ENCODE results near the gene ENOX1.

Gene ENOX1

DNA sequence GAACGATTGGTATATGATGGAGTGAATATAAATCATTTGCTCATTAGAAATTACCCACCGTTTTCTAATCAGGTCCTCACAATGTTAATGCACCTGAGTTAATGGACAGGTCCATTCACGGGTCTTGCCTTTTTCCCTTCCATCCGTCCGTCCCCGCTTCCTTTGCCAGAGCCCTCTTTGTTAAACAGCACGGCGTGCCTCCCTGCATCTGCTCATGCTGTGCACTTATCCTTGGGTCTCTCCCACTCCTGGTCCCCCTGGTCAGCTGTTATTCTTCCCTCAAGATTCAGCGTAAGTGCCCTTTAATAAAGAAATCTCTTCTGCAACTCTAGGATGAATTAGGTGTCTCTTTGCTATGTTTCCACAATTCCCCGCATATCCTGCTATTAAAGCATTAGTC is 438.9 kb downstream of the ENOX1 start:
- Histone ChIP-seq H3K9me3 (no peaks in the 10 kb centered on the region), H3K36me3 (no peaks in the 10 kb centered on the region), H3K4me3 (no peak overlapping the region), H3K27ac (no peak overlapping the region), H3K4me1 (no peaks in the 10 kb centered on the region), H3K27me3 (no peaks in the 10 kb centered on the region)
- no peak for DNase-seq
- TF ChIP-seq CTCF (IDR thresholded peaks at IDR 0.05) = no peak
- intact Hi-C loops (cut with DNase I; ENCODE audit: low total_unique reads) = no loop called here

DNA sequence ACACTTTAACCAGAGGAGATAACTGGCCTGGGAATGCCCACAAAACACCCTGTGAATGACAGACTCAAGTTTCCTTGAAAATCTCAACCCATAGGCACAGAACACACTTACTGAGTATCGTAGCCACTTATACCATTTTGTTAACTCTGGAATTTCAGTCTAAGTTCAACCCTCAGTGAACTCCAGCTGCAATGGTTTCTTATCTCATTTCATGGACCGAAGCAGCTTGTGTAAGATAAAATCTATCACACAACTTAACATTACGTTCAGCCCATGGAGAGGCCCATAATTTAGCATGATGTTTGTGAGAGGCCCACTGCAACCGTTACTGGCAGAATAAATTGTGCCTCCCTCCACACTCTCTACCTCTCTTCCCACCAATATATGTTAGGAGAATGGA is 440.3 kb downstream of the ENOX1 start:
- no peaks in the 10 kb centered on the region for H3K4me1 ChIP-seq
- no peaks in the 10 kb centered on the region for H3K27me3 ChIP-seq
- no peaks in the 10 kb centered on the region for H3K9me3 ChIP-seq
- intact Hi-C loops (cut with DNase I; ENCODE audit: low total_unique reads) = no loop called here
- no peak overlapping the region for H3K4me3 ChIP-seq
- TF ChIP-seq CTCF (IDR thresholded peaks at IDR 0.05) = no peak
- no peak overlapping the region for H3K27ac ChIP-seq
- DNase-seq = no peak
- H3K36me3 ChIP-seq = no peaks in the 10 kb centered on the region

GRCh38 chr13:43343645-43344044 is 443.1 kb downstream of the ENOX1 start:
- no peak for TF ChIP-seq CTCF (IDR thresholded peaks at IDR 0.05)
- no peak for DNase-seq
- Histone ChIP-seq H3K4me3 (no peak overlapping the region), H3K4me1 (no peaks in the 10 kb centered on the region), H3K36me3 (no peaks in the 10 kb centered on the region), H3K27ac (no peak overlapping the region), H3K27me3 (no peaks in the 10 kb centered on the region), H3K9me3 (no peaks in the 10 kb centered on the region)
- intact Hi-C loops (cut with DNase I; ENCODE audit: low total_unique reads) = no loop called here

GRCh38 chr13:43339805-43340550 is 446.8 kb downstream of the ENOX1 start:
- no peaks in the 10 kb centered on the region for H3K36me3 ChIP-seq
- DNase-seq = no peak
- intact Hi-C loops (cut with DNase I; ENCODE audit: low total_unique reads) = no loop called here
- TF ChIP-seq CTCF (IDR thresholded peaks at IDR 0.05) = no peak
- H3K4me1 ChIP-seq = peaks cover 0 to 8% (median 2%) of the 10 kb centered on the region in 4 donors
- H3K27ac ChIP-seq = no peak overlapping the region
- H3K4me3 ChIP-seq = no peak overlapping the region
- no peaks in the 10 kb centered on the region for H3K9me3 ChIP-seq
- H3K27me3 ChIP-seq = no peaks in the 10 kb centered on the region

DNA sequence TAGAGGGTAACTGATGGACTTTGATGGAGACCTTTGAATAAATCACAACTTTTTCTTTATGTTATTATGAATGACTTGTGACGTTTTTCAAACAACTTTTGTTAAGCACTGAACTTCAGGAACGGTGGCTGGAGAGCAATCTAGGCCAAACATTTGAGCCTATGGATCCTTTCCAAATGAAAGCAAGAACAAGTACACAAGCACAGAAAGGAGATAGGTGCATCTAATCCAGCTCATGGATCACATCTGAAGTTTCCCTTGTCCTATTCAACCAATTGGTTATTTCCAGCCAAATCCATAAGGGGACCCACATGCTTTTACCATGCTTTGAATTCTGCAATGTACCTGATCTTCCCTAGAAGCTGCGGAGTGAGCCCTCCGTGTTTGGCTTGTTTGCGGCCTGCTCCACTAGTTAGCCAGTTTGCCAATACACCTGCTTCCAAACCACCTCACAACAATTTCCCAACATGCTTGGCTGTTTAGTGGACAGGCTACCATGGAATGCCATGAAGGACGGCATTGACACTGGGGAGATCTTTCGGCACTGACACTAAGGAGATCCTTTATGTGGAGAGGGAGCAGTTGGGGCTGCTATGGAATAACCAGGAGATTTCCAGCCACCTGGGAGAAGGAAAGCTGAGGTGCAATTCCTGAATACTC is 447.5 kb downstream of the ENOX1 start:
- H3K27me3 ChIP-seq = no peaks in the 10 kb centered on the region
- no peak for TF ChIP-seq CTCF (IDR thresholded peaks at IDR 0.05)
- intact Hi-C loops (cut with DNase I; ENCODE audit: low total_unique reads) = no loop called here
- H3K27ac ChIP-seq = no peak overlapping the region
- H3K4me3 ChIP-seq = no peak overlapping the region
- peaks cover 0 to 8% (median 2%) of the 10 kb centered on the region in 4 donors for H3K4me1 ChIP-seq
- no peak for DNase-seq
- H3K9me3 ChIP-seq = no peaks in the 10 kb centered on the region
- H3K36me3 ChIP-seq = no peaks in the 10 kb centered on the region

Data from tibial artery (tissue), 4 donors.